Mesenchymal stem cell (in vitro differentiated cells and primary cell): Measurements from ENCODE around the gene PELO.

ENCODE experiments used
- DNase-seq: peaks from one replicate; pipeline ENCODE4 v3.0.0-alpha.2; 2013
- H2AFZ ChIP-seq: one replicate; pipeline ENCODE4 v1.6.1; 2013; ENCODE audit warnings: low read depth, mild to moderate bottlenecking, control low read depth, inconsistent platforms, low read length, moderate library complexity
- H2AK5ac ChIP-seq: 2 replicates; pipeline ENCODE4 v1.6.1; 2013; ENCODE audit warnings: low read length, moderate library complexity, mild to moderate bottlenecking, inconsistent platforms; ENCODE audit not compliant: severe bottlenecking
- H2BK120ac ChIP-seq: one replicate; pipeline ENCODE4 v1.6.1; 2013; ENCODE audit warnings: low read depth, mild to moderate bottlenecking, inconsistent platforms, low read length, moderate library complexity
- H2BK12ac ChIP-seq, 2 experiments: one replicate each; pipeline ENCODE4 v1.6.1; 2013; ENCODE audit warnings: inconsistent platforms in 2 of 2, low read length in 2 of 2, mild to moderate bottlenecking in 2 of 2, moderate library complexity in 2 of 2, control low read depth in 1 of 2
- H2BK15ac ChIP-seq: one replicate; pipeline ENCODE4 v1.6.1; 2013; ENCODE audit warnings: mild to moderate bottlenecking, low read depth, inconsistent platforms; ENCODE audit not compliant: poor library complexity, severe bottlenecking
- H2BK5ac ChIP-seq: 2 replicates; pipeline ENCODE4 v1.6.1; 2013; ENCODE audit warnings: low read depth, mild to moderate bottlenecking, low read length, control low read depth, inconsistent platforms; ENCODE audit not compliant: poor library complexity, severe bottlenecking
- H3K14ac ChIP-seq, 2 experiments: one replicate each; pipeline ENCODE4 v1.6.1; 2013; ENCODE audit warnings: inconsistent platforms in 2 of 2, low read length in 2 of 2, control low read depth in 1 of 2, mild to moderate bottlenecking in 1 of 2, moderate library complexity in 1 of 2
- H3K18ac ChIP-seq, 2 experiments: one replicate each; pipeline ENCODE4 v1.6.1; 2013; ENCODE audit warnings: inconsistent platforms in 2 of 2, low read length in 2 of 2, control low read depth in 1 of 2, low read depth in 1 of 2, mild to moderate bottlenecking in 1 of 2
- H3K23ac ChIP-seq, 2 experiments: one replicate each; pipeline ENCODE4 v1.6.1; 2013; ENCODE audit warnings: inconsistent platforms in 2 of 2, low read length in 2 of 2, mild to moderate bottlenecking in 2 of 2, moderate library complexity in 2 of 2, control low read depth in 1 of 2
- H3K27ac ChIP-seq: 2 replicates; pipeline ENCODE4 v1.5.1; 2013; ENCODE audit warnings: mild to moderate bottlenecking, moderate library complexity, low read length, control low read depth, inconsistent platforms; ENCODE audit not compliant: poor library complexity, severe bottlenecking
- H3K27me3 ChIP-seq, 2 experiments: 2 replicates each; pipeline versions ENCODE4 v1.6.1 to v1.7.0; 2013; ENCODE audit warnings: low read length in 2 of 2, mild to moderate bottlenecking in 2 of 2, moderate library complexity in 2 of 2, control low read depth in 1 of 2, inconsistent platforms in 1 of 2; ENCODE audit not compliant: control insufficient read depth in 1 of 2, insufficient read depth in 1 of 2
- H3K36me3 ChIP-seq, 2 experiments: 2 replicates each; pipeline versions ENCODE4 v1.6.1 to v1.7.0; 2013; ENCODE audit warnings: low read length in 2 of 2, control low read depth in 1 of 2, inconsistent platforms in 1 of 2, low read depth in 1 of 2, mild to moderate bottlenecking in 1 of 2; ENCODE audit not compliant: insufficient read depth in 2 of 2, control insufficient read depth in 1 of 2
- H3K4ac ChIP-seq, 2 experiments: one replicate each; pipeline ENCODE4 v1.6.1; 2013; ENCODE audit warnings: inconsistent platforms in 2 of 2, low read length in 2 of 2, mild to moderate bottlenecking in 2 of 2, moderate library complexity in 2 of 2, control low read depth in 1 of 2, low read depth in 1 of 2
- H3K4me1 ChIP-seq: 2 replicates; pipeline ENCODE4 v1.6.1; 2013; ENCODE audit warnings: low read depth, low read length, control low read depth; ENCODE audit not compliant: control insufficient read depth, insufficient read depth
- H3K4me2 ChIP-seq: 2 replicates; pipeline ENCODE4 v1.6.1; 2013; ENCODE audit warnings: low read length, mild to moderate bottlenecking, inconsistent platforms; ENCODE audit not compliant: poor library complexity, severe bottlenecking
- H3K4me3 ChIP-seq, 2 experiments: 2 replicates each; pipeline versions ENCODE4 v1.5.1 to v1.7.0; 2013; ENCODE audit warnings: low read length in 2 of 2, mild to moderate bottlenecking in 2 of 2, control low read depth in 1 of 2, low read depth in 1 of 2; ENCODE audit not compliant: insufficient read depth in 1 of 2
- H3K79me1 ChIP-seq: replicated peaks from 2 replicates; pipeline ENCODE4 v1.6.1; 2013; ENCODE audit warnings: mild to moderate bottlenecking, control low read depth, low read length, inconsistent platforms; ENCODE audit not compliant: poor library complexity, severe bottlenecking
- H3K9ac ChIP-seq: 2 replicates; pipeline ENCODE4 v1.7.0; 2013; ENCODE audit warnings: mild to moderate bottlenecking, low read length, moderate library complexity
- H3K9me3 ChIP-seq: 2 replicates; pipeline ENCODE4 v1.7.0; 2013; ENCODE audit warnings: mild to moderate bottlenecking, low read length; ENCODE audit not compliant: control insufficient read depth
- H4K8ac ChIP-seq: one replicate; pipeline ENCODE4 v1.6.1; 2013; ENCODE audit warnings: inconsistent platforms, mild to moderate bottlenecking, low read length, moderate library complexity
- H4K91ac ChIP-seq: one replicate; pipeline ENCODE4 v1.6.1; 2013; ENCODE audit warnings: mild to moderate bottlenecking, low read length, inconsistent platforms
- WGBS: methylation state at CpG from one replicate; pipeline ENCODE4 v1.1.7; 2013; ENCODE audit warnings: mixed read lengths; 5-methylcytosine and 5-hydroxymethylcytosine counted together

Gene PELO

DNA sequence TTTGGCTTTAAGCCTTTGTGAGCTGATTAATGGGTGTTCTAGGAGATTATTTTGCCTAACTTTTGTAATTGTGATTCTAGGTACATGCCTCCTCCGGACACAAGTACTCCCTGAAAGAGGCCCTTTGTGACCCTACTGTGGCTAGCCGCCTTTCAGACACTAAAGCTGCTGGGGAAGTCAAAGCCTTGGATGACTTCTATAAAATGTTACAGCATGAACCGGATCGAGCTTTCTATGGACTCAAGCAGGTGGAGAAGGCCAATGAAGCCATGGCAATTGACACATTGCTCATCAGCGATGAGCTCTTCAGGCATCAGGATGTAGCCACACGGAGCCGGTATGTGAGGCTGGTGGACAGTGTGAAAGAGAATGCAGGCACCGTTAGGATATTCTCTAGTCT lies 13.6 kb downstream of the PELO start:
- Histone ChIP-seq H3K4me2 (peak overlapping the region; percentile 80), H4K91ac (peak overlapping the region; percentile 53), H2BK15ac (no peak overlapping the region), H3K36me3 (peaks cover 0 to 43% of the 10 kb centered on the region in 2 experiments), H3K79me1 (peaks cover 3% of the 10 kb centered on the region), H3K18ac (peak overlapping the region; percentile 54 to 85), H2BK5ac (no peak overlapping the region), H3K9ac (peak overlapping the region; percentile 96), H3K27ac (peak overlapping the region; percentile 69), H3K27me3 (no peaks in the 10 kb centered on the region), H3K14ac (peak overlapping the region in 1 of 2 experiments; percentile 98), H3K9me3 (no peaks in the 10 kb centered on the region), H2AK5ac (peak overlapping the region; percentile 61), H3K4ac (peak overlapping the region in 1 of 2 experiments; percentile 98), H3K4me1 (peaks cover 3% of the 10 kb centered on the region), H3K4me3 (peak overlapping the region; percentile 65 to 89), H2AFZ (no peak overlapping the region), H3K23ac (peak overlapping the region in 1 of 2 experiments; percentile 96), H2BK12ac (no peak overlapping the region), H4K8ac (peak overlapping the region; percentile 19), H2BK120ac (no peak overlapping the region)
- WGBS = 4% methylated on average over 8 of the region's 8 CpGs
- peak; percentile 60 for DNase-seq

- H4K8ac ChIP-seq = no peak overlapping the region
- no peak overlapping the region for H3K14ac ChIP-seq
- no peaks in the 10 kb centered on the region for H3K27me3 ChIP-seq
- H3K18ac ChIP-seq = no peak overlapping the region
- no peak for DNase-seq
- no peak overlapping the region for H4K91ac ChIP-seq
- peak overlapping the region in 1 of 2 experiments; percentile 89 for H3K4me3 ChIP-seq
- no peaks in the 10 kb centered on the region for H3K9me3 ChIP-seq
- H2BK120ac ChIP-seq = no peak overlapping the region
- peaks cover 0 to 43% of the 10 kb centered on the region in 2 experiments for H3K36me3 ChIP-seq
- no peak overlapping the region for H2AFZ ChIP-seq
- H3K4me1 ChIP-seq = peaks cover 3% of the 10 kb centered on the region
- no CpG with 5 or more reads among the region's 2 CpGs for WGBS
- H2BK15ac ChIP-seq = no peak overlapping the region
- H3K23ac ChIP-seq = no peak overlapping the region
- H2BK5ac ChIP-seq = no peak overlapping the region
- H3K4me2 ChIP-seq = no peak overlapping the region
- no peak overlapping the region for H3K27ac ChIP-seq
- H2AK5ac ChIP-seq = no peak overlapping the region
- no peak overlapping the region for H2BK12ac ChIP-seq
- peaks cover 5% of the 10 kb centered on the region for H3K79me1 ChIP-seq
- H3K9ac ChIP-seq = peak overlapping the region; percentile 96
- H3K4ac ChIP-seq = no peak overlapping the region
Measured at GRCh38 chr5:52802272-52802973, 14.7 kb downstream of the PELO start.

DNA sequence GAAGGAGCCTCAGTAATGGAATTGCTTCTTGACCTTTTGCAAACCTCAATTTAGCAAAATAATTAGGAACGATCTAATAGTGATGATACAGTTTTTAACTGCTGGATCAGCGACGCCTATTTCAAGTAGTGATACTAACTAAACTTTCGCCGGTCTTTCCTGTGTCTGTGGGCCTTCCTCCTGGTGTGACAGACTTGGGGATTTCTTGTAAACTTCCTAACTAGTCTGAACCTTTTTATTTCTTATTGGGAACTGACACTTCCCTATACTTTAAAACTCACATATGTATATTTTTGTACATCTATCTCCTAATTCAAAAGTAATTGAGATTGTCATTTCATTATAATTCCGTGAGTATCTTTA lies 15.2 kb downstream of the PELO start:
- H3K4me3 ChIP-seq = peak overlapping the region in 1 of 2 experiments; percentile 89
- no peak overlapping the region for H3K23ac ChIP-seq
- no peak overlapping the region for H4K91ac ChIP-seq
- no peak overlapping the region for H2BK120ac ChIP-seq
- no peaks in the 10 kb centered on the region for H3K9me3 ChIP-seq
- no peak overlapping the region for H2AFZ ChIP-seq
- H3K27ac ChIP-seq = no peak overlapping the region
- H2BK15ac ChIP-seq = no peak overlapping the region
- 64% methylated on average over 5 of the region's 6 CpGs for WGBS
- H2AK5ac ChIP-seq = no peak overlapping the region
- no peaks in the 10 kb centered on the region for H3K27me3 ChIP-seq
- H2BK12ac ChIP-seq = no peak overlapping the region
- peaks cover 3% of the 10 kb centered on the region for H3K4me1 ChIP-seq
- H3K9ac ChIP-seq = peak overlapping the region; percentile 96
- H3K18ac ChIP-seq = no peak overlapping the region
- no peak overlapping the region for H2BK5ac ChIP-seq
- peak overlapping the region; percentile 48 for H3K4me2 ChIP-seq
- H3K36me3 ChIP-seq = peaks cover 0 to 43% of the 10 kb centered on the region in 2 experiments
- no peak overlapping the region for H4K8ac ChIP-seq
- peaks cover 5% of the 10 kb centered on the region for H3K79me1 ChIP-seq
- no peak overlapping the region for H3K4ac ChIP-seq
- DNase-seq = no peak
- no peak overlapping the region for H3K14ac ChIP-seq

- Histone ChIP-seq H3K14ac (no peak overlapping the region), H3K4ac (no peak overlapping the region), H4K8ac (no peak overlapping the region), H2BK5ac (no peak overlapping the region), H2BK120ac (no peak overlapping the region), H3K36me3 (peaks cover 0 to 43% of the 10 kb centered on the region in 2 experiments), H2AFZ (no peak overlapping the region), H3K4me2 (no peak overlapping the region), H3K4me1 (peaks cover 4% of the 10 kb centered on the region), H3K18ac (no peak overlapping the region), H3K9ac (peak overlapping the region; percentile 15), H3K9me3 (no peaks in the 10 kb centered on the region), H2BK12ac (no peak overlapping the region), H3K23ac (no peak overlapping the region), H3K4me3 (no peak overlapping the region), H3K79me1 (peaks cover 8% of the 10 kb centered on the region), H4K91ac (no peak overlapping the region), H3K27me3 (no peaks in the 10 kb centered on the region), H2AK5ac (no peak overlapping the region), H3K27ac (no peak overlapping the region), H2BK15ac (no peak overlapping the region)
- DNase-seq = peak; percentile 51
- 84% methylated on average over 2 of the region's 2 CpGs for WGBS
Measured at GRCh38 chr5:52804387-52804791, 16.7 kb downstream of the PELO start.
